ENCODE data around the gene RASGRF2. TPM values are rescaled to one million over a fixed set of nuclear protein-coding genes. Genes with fewer than 3 reads are reported as not detected.

RASGRF2 gene
- total RNA-seq, 4 donors from 2014 or later: 1.8 to 4.1 (median 2.5) TPM

GRCh38 chr5:81134066-81134465, 173.9 kb downstream of the RASGRF2 start:
- H3K36me3 ChIP-seq: no peaks in the 10 kb centered on the region
- no peaks in the 10 kb centered on the region for H3K27me3 ChIP-seq
- no peak overlapping the region for H3K4me3 ChIP-seq
- H3K9me3 ChIP-seq: no peaks in the 10 kb centered on the region
- H3K4me1 ChIP-seq: no peaks in the 10 kb centered on the region
- 53% methylated on average over 2 of the region's 2 CpGs for WGBS
- no peak for DNase-seq (ENCODE audit: low spot score in 2 of 2)
- TF ChIP-seq CTCF (IDR thresholded peaks at IDR 0.05) (no peak), EP300 (IDR thresholded peaks at IDR 0.05) (no peak), POLR2A (IDR thresholded peaks at IDR 0.05) (no peak), POLR2AphosphoS5 (IDR thresholded peaks at IDR 0.05) (no peak)
- no peak overlapping the region for H3K27ac ChIP-seq

GRCh38 chr5:81134566-81134965, 174.4 kb downstream of the RASGRF2 start:
- TF ChIP-seq EP300 (IDR thresholded peaks at IDR 0.05) (no peak), CTCF (IDR thresholded peaks at IDR 0.05) (no peak)
- H3K27me3 ChIP-seq: no peaks in the 10 kb centered on the region
- H3K27ac ChIP-seq: no peak overlapping the region
- DNase-seq (ENCODE audit: low spot score in 2 of 2): no peak
- no peaks in the 10 kb centered on the region for H3K4me1 ChIP-seq
- H3K36me3 ChIP-seq: no peaks in the 10 kb centered on the region
- H3K4me3 ChIP-seq: no peak overlapping the region
- H3K9me3 ChIP-seq: no peaks in the 10 kb centered on the region

GRCh38 chr5:81136557-81136956, 176.4 kb downstream of the RASGRF2 start:
- no peak for DNase-seq (ENCODE audit: low spot score in 2 of 2)
- TF ChIP-seq CTCF (IDR thresholded peaks at IDR 0.05): no peak
- no peak for TF ChIP-seq POLR2AphosphoS5 (IDR thresholded peaks at IDR 0.05)
- TF ChIP-seq EP300 (IDR thresholded peaks at IDR 0.05): no peak
- Histone ChIP-seq H3K9me3 (no peaks in the 10 kb centered on the region), H3K4me3 (no peak overlapping the region), H3K4me1 (no peaks in the 10 kb centered on the region), H3K36me3 (no peaks in the 10 kb centered on the region), H3K27ac (no peak overlapping the region), H3K27me3 (no peaks in the 10 kb centered on the region)
- WGBS: 94% methylated on average over 3 of the region's 3 CpGs

DNA sequence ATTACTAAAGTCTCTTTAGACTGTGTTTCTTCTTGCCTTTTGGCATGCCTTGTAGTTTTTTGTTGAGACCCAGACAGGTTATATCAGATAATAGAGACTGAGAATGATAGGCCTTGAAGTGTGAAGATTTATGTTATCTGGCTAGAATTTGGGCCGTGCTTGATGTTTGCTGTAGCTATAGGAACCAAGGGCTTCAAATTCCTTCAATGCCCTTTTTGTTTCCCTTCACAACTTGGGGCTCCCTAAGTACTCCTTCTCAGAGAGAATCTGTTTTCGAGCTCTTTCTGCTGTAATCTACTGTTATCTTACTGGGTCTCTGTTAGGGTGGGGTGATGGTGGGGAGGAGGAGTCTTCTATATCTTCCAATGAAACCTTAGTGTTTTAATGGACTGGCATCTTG, 177.7 kb downstream of the RASGRF2 start:
- Histone ChIP-seq H3K27ac (no peak overlapping the region), H3K4me3 (no peak overlapping the region), H3K27me3 (no peaks in the 10 kb centered on the region), H3K36me3 (no peaks in the 10 kb centered on the region), H3K4me1 (no peaks in the 10 kb centered on the region), H3K9me3 (no peaks in the 10 kb centered on the region)
- DNase-seq (ENCODE audit: low spot score in 2 of 2): no peak
- TF ChIP-seq POLR2AphosphoS5 (IDR thresholded peaks at IDR 0.05): no peak
- no peak for TF ChIP-seq POLR2A (IDR thresholded peaks at IDR 0.05)
- no peak for TF ChIP-seq CTCF (IDR thresholded peaks at IDR 0.05)
- TF ChIP-seq EP300 (IDR thresholded peaks at IDR 0.05): no peak
- WGBS: 73% methylated on average over 2 of the region's 2 CpGs

DNA sequence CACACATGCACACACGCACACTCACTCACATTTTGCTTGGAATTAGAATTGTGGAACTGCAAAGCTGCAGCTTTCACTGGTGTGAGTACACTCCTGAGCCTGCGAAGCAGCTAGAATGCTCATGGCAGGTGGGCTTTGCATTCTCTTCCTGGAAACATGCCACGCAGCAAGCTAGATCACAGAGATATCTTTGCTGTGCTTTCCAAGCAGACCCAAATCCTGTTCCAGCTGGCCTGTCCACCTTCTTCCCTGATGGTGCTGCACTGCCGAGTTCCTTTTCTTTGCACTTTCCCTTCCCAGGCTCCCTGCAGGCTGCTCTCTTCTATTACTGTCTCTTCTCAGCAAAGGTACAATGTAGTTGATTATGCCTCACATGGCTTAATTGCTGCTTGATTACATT, 180.3 kb downstream of the RASGRF2 start:
- H3K27ac ChIP-seq: no peak overlapping the region
- no peaks in the 10 kb centered on the region for H3K27me3 ChIP-seq
- H3K36me3 ChIP-seq: no peaks in the 10 kb centered on the region
- WGBS: 62% methylated on average over 4 of the region's 4 CpGs
- TF ChIP-seq POLR2A (IDR thresholded peaks at IDR 0.05): no peak
- TF ChIP-seq CTCF (IDR thresholded peaks at IDR 0.05): no peak
- no peak for TF ChIP-seq POLR2AphosphoS5 (IDR thresholded peaks at IDR 0.05)
- no peak for TF ChIP-seq EP300 (IDR thresholded peaks at IDR 0.05)
- H3K4me3 ChIP-seq: no peak overlapping the region
- no peak for DNase-seq (ENCODE audit: low spot score in 2 of 2)
- H3K4me1 ChIP-seq: no peaks in the 10 kb centered on the region
- H3K9me3 ChIP-seq: no peaks in the 10 kb centered on the region

All from suprapubic skin (tissue), 4 donors.